ENCODE data around the gene BLOC1S2.

DNA sequence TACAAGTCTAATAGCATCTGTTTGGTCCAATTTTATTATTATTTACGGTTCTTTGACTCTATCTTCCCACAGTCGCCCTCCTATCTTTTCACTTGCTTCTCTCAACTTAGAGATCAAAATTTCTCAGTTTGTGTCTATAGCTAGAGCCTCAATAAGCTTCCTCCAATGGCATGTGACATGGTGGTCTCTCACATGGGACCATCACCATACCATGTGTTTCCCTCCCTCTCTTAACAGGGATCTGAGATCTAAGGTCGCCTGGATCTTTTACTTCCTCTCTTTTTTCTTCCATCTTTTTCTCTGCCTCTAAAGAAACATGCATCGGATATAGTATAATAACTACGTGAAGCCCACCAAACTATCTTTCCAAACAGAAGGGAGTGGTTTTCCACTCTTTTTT lies 41.7 kb upstream of the BLOC1S2 start:
- TF ChIP-seq, protein P1, sequence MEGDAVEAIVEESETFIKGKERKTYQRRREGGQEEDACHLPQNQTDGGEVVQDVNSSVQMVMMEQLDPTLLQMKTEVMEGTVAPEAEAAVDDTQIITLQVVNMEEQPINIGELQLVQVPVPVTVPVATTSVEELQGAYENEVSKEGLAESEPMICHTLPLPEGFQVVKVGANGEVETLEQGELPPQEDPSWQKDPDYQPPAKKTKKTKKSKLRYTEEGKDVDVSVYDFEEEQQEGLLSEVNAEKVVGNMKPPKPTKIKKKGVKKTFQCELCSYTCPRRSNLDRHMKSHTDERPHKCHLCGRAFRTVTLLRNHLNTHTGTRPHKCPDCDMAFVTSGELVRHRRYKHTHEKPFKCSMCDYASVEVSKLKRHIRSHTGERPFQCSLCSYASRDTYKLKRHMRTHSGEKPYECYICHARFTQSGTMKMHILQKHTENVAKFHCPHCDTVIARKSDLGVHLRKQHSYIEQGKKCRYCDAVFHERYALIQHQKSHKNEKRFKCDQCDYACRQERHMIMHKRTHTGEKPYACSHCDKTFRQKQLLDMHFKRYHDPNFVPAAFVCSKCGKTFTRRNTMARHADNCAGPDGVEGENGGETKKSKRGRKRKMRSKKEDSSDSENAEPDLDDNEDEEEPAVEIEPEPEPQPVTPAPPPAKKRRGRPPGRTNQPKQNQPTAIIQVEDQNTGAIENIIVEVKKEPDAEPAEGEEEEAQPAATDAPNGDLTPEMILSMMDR (IDR thresholded peaks at IDR 0.05; ENCODE audit: low read depth, low read length), result no peak
- TF ChIP-seq POLR2A (IDR thresholded peaks at IDR 0.05; ENCODE audit: extremely low read depth, insufficient read length), result no peak
- TF ChIP-seq, protein P2, sequence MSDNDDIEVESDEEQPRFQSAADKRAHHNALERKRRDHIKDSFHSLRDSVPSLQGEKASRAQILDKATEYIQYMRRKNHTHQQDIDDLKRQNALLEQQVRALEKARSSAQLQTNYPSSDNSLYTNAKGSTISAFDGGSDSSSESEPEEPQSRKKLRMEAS (IDR thresholded peaks at IDR 0.05; ENCODE audit: low read depth, low read length), result 0 out of 2 replicates have a peak, but pooled peaks have one; percentile 7
- TF ChIP-seq MYC (IDR thresholded peaks at IDR 0.05; ENCODE audit: low read depth, low read length), result no peak

Measured in NB4 (cell line).